Activated CD4-positive, alpha-beta T cell treated with anti-CD3 and anti-CD28 coated beads, Interleukin-2, Interleukin-6, amounts not matched to agents 100 ng/mL and 50 ng/mL, durations not matched to agents 16 hours and 8 hours (primary cell): ENCODE data around the gene CLBA1.
"Not testable (repeated sequence)": the region's sequence is repeated elsewhere in the genome, so short reads cannot be mapped to it uniquely, and the experiment has no call there.

ENCODE experiments used
- DNase-seq: peaks from one replicate; pipeline ENCODE4 v3.0.0-alpha.2; 2020

CLBA1 gene

GRCh38 chr14:104947881-104948735 lies 37.5 kb upstream of the CLBA1 start:
- not testable (repeated sequence) for DNase-seq

- DNase-seq = no peak
Observed at GRCh38 chr14:104948736-104949031, 36.9 kb upstream of the CLBA1 start.

- DNase-seq = not testable (repeated sequence)
Observed at GRCh38 chr14:104949406-104949955, 36.1 kb upstream of the CLBA1 start.

GRCh38 chr14:104950021-104950420 lies 35.6 kb upstream of the CLBA1 start:
- no peak for DNase-seq

GRCh38 chr14:104950701-104951100 lies 34.9 kb upstream of the CLBA1 start:
- not testable (repeated sequence) for DNase-seq

GRCh38 chr14:104951863-104952657 lies 33.5 kb upstream of the CLBA1 start:
- DNase-seq = not testable (repeated sequence)

- no peak for DNase-seq
Observed at GRCh38 chr14:104953097-104953496, 32.5 kb upstream of the CLBA1 start.

GRCh38 chr14:104953896-104954656 lies 31.5 kb upstream of the CLBA1 start:
- no peak for DNase-seq

GRCh38 chr14:104954746-104955395 lies 30.7 kb upstream of the CLBA1 start:
- no peak for DNase-seq

- no peak for DNase-seq
Observed at GRCh38 chr14:104955396-104955770, 30.2 kb upstream of the CLBA1 start.

- no peak for DNase-seq
Observed at GRCh38 chr14:104956290-104956890, 29.2 kb upstream of the CLBA1 start.

- DNase-seq = no peak
Observed at GRCh38 chr14:104957146-104958113, 28.2 kb upstream of the CLBA1 start.

- DNase-seq = no peak
Observed at GRCh38 chr14:104964546-104964945, 21.0 kb upstream of the CLBA1 start.

- no peak for DNase-seq
Observed at GRCh38 chr14:104965561-104966231, 19.9 kb upstream of the CLBA1 start.

GRCh38 chr14:104966261-104966865 lies 19.2 kb upstream of the CLBA1 start:
- DNase-seq = no peak

GRCh38 chr14:104966981-104967385 lies 18.6 kb upstream of the CLBA1 start:
- no peak for DNase-seq

GRCh38 chr14:104967386-104968152 lies 18.0 kb upstream of the CLBA1 start:
- DNase-seq = no peak

- no peak for DNase-seq
Observed at GRCh38 chr14:104968153-104968527, 17.4 kb upstream of the CLBA1 start.
